ENCODE results near the gene VGLL2. TPM values are rescaled to one million over a fixed set of nuclear protein-coding genes. Genes with fewer than 3 reads are reported as not detected.
"Not testable (repeated sequence)": the region's sequence is repeated elsewhere in the genome, so short reads cannot be mapped to it uniquely, and the experiment has no call there.

The VGLL2 gene
- total RNA-seq (2014; rRNA removed; shearing (Covaris generic)), result 0.08 and 0.50 TPM in 2 replicates

- DNase-seq (ENCODE audit: low spot score), result peak; percentile 32
These were observed at the start of gene VGLL2 for GRCh38 chr6:117265410-117266256. Gene VGLL2 (plus strand): TSS chr6:117265558. CDS start chr6:117265764, 206 bp downstream.

- DNase-seq (ENCODE audit: low spot score), result no peak
These were observed 42.5 kb upstream of the VGLL2 start for GRCh38 chr6:117222861-117223260.

- no peak for DNase-seq (ENCODE audit: low spot score)
These were observed 38.6 kb upstream of the VGLL2 start for GRCh38 chr6:117226778-117227177.

GRCh38 chr6:117227245-117227962 lies 38.0 kb upstream of the VGLL2 start:
- no peak for DNase-seq (ENCODE audit: low spot score)

GRCh38 chr6:117228202-117228601 lies 37.2 kb upstream of the VGLL2 start:
- no peak for DNase-seq (ENCODE audit: low spot score)

- DNase-seq (ENCODE audit: low spot score), result no peak
These were observed 35.5 kb upstream of the VGLL2 start for GRCh38 chr6:117229870-117230269.

- DNase-seq (ENCODE audit: low spot score), result no peak
These were observed 33.9 kb upstream of the VGLL2 start for GRCh38 chr6:117231466-117231865.

- no peak for DNase-seq (ENCODE audit: low spot score)
These were observed 33.2 kb upstream of the VGLL2 start for GRCh38 chr6:117232196-117232595.

GRCh38 chr6:117233145-117233544 lies 32.2 kb upstream of the VGLL2 start:
- no peak for DNase-seq (ENCODE audit: low spot score)

GRCh38 chr6:117237561-117237960 lies 27.8 kb upstream of the VGLL2 start:
- no peak for DNase-seq (ENCODE audit: low spot score)

- not testable (repeated sequence) for DNase-seq (ENCODE audit: low spot score)
These were observed 20.8 kb upstream of the VGLL2 start for GRCh38 chr6:117244571-117244970.

- DNase-seq (ENCODE audit: low spot score), result not testable (repeated sequence)
These were observed 20.4 kb upstream of the VGLL2 start for GRCh38 chr6:117244979-117245378.

- DNase-seq (ENCODE audit: low spot score), result no peak
These were observed 11.6 kb upstream of the VGLL2 start for GRCh38 chr6:117253785-117254184.

- no peak for DNase-seq (ENCODE audit: low spot score)
These were observed 2.6 kb upstream of the VGLL2 start for GRCh38 chr6:117262799-117263198.

GRCh38 chr6:117263353-117263927 lies 1.9 kb upstream of the VGLL2 start:
- no peak for DNase-seq (ENCODE audit: low spot score)

- no peak for DNase-seq (ENCODE audit: low spot score)
These were observed 1.0 kb upstream of the VGLL2 start for GRCh38 chr6:117264369-117264691.

- no peak for DNase-seq (ENCODE audit: low spot score)
These were observed 507 bp upstream of the VGLL2 start for GRCh38 chr6:117264692-117265409.

- no peak for DNase-seq (ENCODE audit: low spot score)
These were observed 1.1 kb downstream of the VGLL2 start for GRCh38 chr6:117266257-117267053.

GRCh38 chr6:117267054-117267347 lies 1.6 kb downstream of the VGLL2 start:
- DNase-seq (ENCODE audit: low spot score), result no peak

GRCh38 chr6:117267766-117268534 lies 2.6 kb downstream of the VGLL2 start:
- DNase-seq (ENCODE audit: low spot score), result no peak

- DNase-seq (ENCODE audit: low spot score), result no peak
These were observed 3.6 kb downstream of the VGLL2 start for GRCh38 chr6:117268924-117269323.
